Esophagus muscularis mucosa (tissue), 4 donors: ENCODE measurements around the gene RNF39.

ENCODE experiments used
- CTCF ChIP-seq, 3 experiments: fragments of 200-600 bp in 2 of 3; fragments of 450-650 bp in 1 of 3; sonication (generic) in 2 of 3; IDR thresholded peaks; one replicate each; pipeline ENCODE4 v1.5.1; 2017 to 2019; ENCODE audit warnings: antibody characterized with exemption in 3 of 3, mild to moderate bottlenecking in 2 of 3, moderate library complexity in 1 of 3
- EP300 ChIP-seq: sonication (generic); formaldehyde crosslinking; IDR thresholded peaks from one replicate; pipeline ENCODE4 v1.6.1; 2017; ENCODE audit warnings: antibody characterized with exemption
- POLR2A ChIP-seq: fragments of 450-650 bp; IDR thresholded peaks from one replicate; pipeline ENCODE4 v1.6.1; 2017; ENCODE audit warnings: antibody characterized with exemption, moderate library complexity, mild to moderate bottlenecking, low read depth
- POLR2AphosphoS5 ChIP-seq, 2 donors: sonication (generic); formaldehyde crosslinking; IDR thresholded peaks; one replicate each; pipeline ENCODE4 v1.6.1; 2017; ENCODE audit warnings: antibody characterized with exemption in 2 of 2

GRCh38 chr6:30093951-30094661 lies 18.5 kb upstream of the RNF39 start:
- no peak for TF ChIP-seq POLR2AphosphoS5 (IDR thresholded peaks at IDR 0.05)
- no peak for TF ChIP-seq POLR2A
- TF ChIP-seq CTCF (IDR thresholded peaks at IDR 0.05) = no peak
- no peak for TF ChIP-seq EP300
